NCI-H187 treated with DMSO at 0.1 percent for 48 hours (cell line): ENCODE data around the gene KRTAP10-12.
A peak's percentile ranks its signal among the peaks of the same experiment; 100 is the strongest.

ENCODE experiments used
- DNase-seq: peaks from one replicate; lab custom pipeline; 2025; lab: John Stamatoyannopoulos, UW

KRTAP10-12 gene

DNA sequence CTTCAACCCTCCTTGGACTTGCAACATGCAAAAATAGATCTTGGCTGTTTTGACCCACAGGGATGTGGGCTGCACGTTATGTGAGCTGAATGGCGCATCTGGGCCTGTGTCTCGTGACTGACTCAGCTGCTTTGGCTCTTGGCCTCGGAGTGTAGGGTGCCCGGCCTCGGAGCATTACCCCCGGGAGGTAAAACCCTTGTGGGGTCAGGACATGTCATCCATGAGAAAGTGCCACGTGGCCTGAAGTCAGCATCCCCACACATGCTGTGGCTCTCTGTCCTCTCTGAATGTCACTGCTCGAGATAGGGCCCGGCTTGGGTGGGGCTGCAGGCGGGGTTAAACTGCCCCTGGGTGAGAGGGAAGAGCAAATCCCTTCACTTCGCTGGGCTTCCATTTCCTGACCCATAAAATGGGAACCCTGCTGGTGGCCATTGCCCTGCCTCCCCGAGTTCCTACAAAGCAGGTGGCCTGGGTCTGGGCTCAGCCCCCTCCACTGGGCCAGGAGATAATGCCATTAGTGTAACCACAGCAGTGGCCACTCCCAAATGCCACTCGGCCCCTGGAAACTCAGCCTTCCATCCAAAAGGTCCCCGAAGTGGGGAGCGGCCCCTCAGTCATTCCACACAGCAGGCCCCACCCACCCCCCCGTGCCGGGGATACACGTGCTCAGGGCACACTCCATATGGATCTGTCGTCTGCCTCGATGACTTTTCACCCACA is 37.2 kb downstream of the KRTAP10-12 start:
- no peak for DNase-seq

DNA sequence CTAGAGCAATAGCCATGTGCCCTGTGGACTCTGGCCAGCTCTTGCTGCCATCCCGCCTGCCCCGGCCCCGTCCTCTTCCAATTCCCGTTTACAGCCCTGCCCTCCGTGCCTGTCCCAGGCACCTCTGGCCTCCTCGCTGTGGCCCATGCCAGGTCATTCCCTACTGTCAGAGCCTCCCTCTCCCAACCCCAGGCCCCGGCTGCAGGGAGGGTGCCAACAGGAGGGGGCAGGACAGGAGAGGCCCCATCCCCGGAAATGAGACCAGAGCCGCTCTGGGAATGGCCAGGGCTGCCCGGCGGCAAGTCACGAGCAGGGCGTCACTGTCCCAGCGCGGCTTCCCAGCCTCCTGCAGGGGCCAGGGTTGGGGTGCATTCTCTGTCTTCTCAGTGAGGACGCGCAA is 37.9 kb downstream of the KRTAP10-12 start:
- no peak for DNase-seq

DNA sequence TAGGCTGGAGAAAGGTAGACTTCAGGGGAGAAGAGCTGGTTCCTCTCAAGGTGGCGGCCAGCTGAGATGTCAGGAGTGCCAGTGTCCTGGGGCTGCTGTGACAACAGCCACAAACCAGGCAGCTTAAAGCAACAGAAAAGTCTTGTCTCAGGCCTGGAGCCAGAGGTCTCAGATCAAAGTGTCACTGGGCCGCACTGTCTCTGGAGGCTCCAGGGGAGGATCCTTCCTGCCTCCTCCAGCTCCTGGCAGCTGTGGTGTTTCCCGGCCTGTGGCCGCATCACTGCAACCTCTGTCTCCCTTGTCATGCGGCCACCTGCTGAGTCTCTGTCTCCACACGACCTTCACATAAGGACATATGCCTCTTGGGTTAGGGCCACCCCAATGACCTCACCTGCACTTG is 38.8 kb downstream of the KRTAP10-12 start:
- DNase-seq = no peak

DNA sequence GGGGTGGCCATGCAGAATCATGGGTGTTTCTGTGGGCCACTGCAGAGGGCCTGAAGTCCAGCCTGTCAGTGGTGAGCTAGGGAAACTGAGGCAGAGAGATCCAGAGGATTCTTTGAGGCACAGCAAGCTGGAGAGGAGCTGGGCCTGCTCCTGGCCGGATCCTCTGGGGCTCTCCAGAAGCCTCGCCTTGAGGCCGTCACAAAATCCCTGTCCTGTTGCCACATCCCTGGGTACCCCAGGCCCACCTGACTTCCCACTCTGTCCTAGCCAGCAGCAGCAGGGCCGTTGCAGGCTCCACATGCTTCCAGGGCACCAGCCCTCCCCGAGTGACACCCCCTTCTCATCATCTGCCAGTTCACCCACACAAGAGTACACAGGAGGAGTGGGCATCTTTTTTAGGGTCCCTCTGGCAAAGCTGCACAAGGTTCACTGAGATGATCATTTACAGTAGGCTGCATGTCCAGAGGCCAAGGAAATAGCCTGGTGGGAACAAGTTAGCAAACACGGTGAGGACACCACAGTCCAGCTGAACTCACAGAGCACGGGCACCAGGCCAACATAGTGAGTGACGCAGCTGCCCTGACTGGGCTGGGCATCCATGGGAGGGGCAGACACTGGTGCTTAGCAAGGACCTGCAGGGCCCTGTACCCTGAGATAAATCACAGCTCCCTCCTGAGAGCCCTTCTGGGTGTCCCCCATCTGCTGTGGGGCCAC is 39.5 kb downstream of the KRTAP10-12 start:
- no peak for DNase-seq

DNA sequence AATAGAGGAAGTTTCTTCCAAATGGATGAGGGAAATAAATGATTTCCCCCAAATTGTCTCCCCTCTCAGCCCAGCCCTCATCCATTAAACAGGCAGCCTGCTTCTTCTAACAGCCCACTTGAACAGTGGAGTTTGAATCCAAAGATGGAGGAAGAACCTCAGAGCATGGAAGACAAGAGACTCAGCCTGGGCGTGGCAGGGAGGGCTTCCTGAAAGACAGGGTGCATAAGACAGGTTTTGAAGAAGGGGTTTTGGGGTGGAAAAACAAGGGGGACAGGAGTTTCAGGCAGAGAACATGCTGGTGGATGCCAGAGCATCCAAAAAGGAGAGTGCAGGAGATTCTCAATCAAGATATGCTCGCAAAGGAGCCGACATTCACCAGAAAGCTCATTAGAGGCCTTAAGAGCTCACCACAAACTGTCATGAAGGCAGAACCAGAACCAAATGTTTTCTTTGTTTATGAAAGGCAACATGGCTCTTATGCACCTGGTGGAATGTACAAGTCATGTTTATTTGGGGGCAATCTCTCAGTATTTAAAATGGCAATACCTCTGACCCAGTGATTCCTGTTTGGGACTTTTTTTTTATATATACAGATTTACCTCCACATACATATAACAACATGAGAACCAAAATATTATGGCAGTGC is 40.9 kb downstream of the KRTAP10-12 start:
- DNase-seq = no peak

DNA sequence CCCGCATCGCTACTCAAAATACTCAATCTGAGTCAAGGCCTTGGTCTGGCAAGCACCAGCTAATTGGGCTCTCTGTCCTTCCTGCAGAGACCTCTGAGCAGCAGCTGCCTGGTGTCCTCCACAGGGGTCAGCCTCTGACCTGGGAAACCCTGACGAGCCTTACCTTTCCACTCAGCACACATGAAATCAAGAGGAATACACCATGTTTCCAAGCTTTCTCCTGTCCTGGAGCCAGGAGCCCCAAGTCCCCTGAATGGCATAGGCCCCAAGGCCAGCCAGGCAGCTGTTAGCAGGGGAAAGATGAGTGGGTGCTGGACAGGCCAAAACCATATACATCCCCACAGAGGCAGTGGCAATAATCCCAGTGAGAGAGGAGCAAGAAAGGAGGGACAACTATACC is 41.6 kb downstream of the KRTAP10-12 start:
- DNase-seq = no peak

DNA sequence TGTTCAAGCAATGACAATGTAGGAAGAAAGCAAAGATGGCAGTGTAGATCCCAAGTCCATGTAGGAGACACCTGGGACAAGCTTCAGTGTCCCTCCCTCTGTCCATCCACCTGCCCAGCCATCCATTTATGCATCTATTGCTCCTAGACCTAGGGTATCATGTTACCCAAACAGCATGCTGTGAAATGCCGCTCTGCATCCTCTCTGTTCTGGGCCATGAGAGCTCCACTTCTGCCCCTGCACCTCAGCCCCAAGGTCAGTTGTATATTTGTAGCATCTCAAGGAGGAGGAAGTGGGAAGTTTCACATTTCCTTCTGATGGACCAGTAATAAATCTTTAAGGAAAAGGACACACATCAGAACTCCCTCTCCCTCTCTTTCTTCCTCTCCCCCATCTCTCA is 42.3 kb downstream of the KRTAP10-12 start:
- DNase-seq = no peak

DNA sequence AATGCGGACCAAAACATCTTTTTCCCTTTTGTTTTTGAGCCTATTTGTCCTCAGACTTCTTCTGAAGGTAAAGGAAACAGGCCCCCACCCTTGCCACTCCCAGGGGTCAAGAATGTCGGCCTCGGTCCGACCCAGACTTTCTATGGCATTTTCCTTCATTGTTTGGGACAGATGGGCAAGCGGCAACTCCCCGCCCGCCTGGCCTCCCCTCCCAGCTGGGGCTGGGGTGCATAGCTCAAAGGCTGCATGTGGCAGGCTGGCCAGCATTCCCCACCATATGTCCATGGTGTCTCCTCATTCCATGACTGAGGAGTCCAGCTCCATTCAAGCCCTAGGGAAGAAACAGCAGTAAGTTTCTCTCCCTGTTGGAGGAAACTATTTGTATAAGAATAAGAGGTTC is 43.8 kb downstream of the KRTAP10-12 start:
- no peak for DNase-seq

DNA sequence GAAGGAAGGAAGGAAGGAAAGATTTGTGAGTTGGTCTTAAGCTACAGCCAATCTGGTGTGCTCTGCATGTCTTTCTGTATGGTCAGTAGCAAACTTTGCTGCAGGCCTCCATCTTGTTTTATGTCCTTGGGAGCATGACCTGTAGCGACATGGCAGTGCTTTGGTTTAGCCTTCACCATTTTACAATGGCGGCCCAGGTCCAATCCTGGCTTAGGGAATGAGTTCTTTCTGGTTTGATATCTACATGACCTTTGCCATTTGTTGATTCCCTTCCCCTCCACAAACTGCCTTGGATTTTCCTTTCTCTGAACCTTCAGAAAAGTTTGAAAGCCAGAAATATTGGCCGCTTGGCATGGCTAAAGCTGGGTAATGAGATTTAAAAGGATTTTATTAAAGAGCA is 44.9 kb downstream of the KRTAP10-12 start:
- no peak for DNase-seq

DNA sequence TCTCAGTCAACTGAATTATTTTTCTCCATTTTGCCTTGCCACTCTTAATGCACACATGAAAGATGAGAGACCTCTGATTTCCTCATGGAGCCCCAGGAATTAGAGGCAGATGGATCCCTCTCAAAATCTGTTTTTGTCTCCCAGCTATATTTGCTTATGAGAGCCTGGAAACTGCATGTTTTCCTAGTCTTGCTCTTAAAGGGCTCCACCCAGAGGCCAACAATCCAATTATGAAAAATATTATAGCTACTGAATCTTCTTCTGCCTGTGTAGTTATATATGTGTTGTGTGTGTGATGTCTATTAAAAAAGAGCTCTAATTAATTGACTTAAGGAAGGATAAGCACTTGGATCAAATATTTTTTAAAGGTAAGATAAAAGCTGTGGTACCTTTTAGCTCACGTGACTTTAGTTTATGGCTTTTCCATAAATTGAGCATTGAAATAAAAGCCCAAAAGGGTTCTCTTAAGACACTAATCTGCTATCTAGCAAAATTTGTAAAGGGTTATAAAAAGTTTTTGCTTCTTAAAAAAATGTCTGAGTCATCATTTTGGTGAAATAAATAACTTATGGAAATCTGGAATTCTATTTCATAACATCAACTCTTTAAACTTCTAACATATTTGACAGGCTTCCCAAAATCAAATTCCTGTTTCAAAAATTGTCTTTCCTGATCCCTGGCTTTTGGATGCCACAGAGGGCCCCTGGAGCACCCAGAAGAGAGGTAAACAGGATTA is 45.6 kb downstream of the KRTAP10-12 start:
- DNase-seq = peak; percentile 27
